Activated T-helper 17 cell treated with anti-CD3 and anti-CD28 coated beads, Interleukin-2, amount 50 U/mL, for 72 hours (primary cell): ENCODE results near the gene CAMKK1. TPM values are rescaled to one million over a fixed set of nuclear protein-coding genes. Genes with fewer than 3 reads are reported as not detected.

Source experiments
- ATAC-seq: fragments of 150-1000 bp; cut with Tn5 transposase; replicated peaks from 2 replicates; pipeline ENCODE4 v1.10.0; 2021; ENCODE audit warnings: mild to moderate bottlenecking, moderate library complexity
- H3K27ac Mint-ChIP-seq: one replicate; pipeline ENCODE4 v1.8.0; 2022; ENCODE audit warnings: mixed read lengths
- H3K27me3 Mint-ChIP-seq: one replicate; pipeline ENCODE4 v1.8.0; 2022; ENCODE audit warnings: mixed read lengths
- H3K36me3 Mint-ChIP-seq: one replicate; pipeline ENCODE4 v1.8.0; 2022; ENCODE audit warnings: low read depth, mild to moderate bottlenecking, mixed read lengths
- H3K4me1 Mint-ChIP-seq: one replicate; pipeline ENCODE4 v1.8.0; 2022; ENCODE audit warnings: mixed read lengths
- H3K4me3 Mint-ChIP-seq: one replicate; pipeline ENCODE4 v1.8.0; 2022; ENCODE audit warnings: mild to moderate bottlenecking, mixed read lengths
- H3K9me3 Mint-ChIP-seq: one replicate; pipeline ENCODE4 v1.8.0; 2022; ENCODE audit warnings: mixed read lengths
- total RNA-seq, 2 donors: library from RNA; stranded (reverse); gene quantifications; one replicate each; pipeline ENCODE4 v1.2.3, GENCODE V29; 2022

CAMKK1 gene
- total RNA-seq, 2 donors from 2014 or later, result 4.0 to 4.9 TPM

GRCh38 chr17:3923466-3924190 is 30.8 kb upstream of the CAMKK1 start:
- Mint-ChIP-seq H3K4me3 (no peak overlapping the region), H3K36me3 (peaks cover 28% of the 10 kb centered on the region), H3K4me1 (no peaks in the 10 kb centered on the region), H3K27me3 (no peaks in the 10 kb centered on the region), H3K9me3 (no peaks in the 10 kb centered on the region), H3K27ac (no peak overlapping the region)
- ATAC-seq, result no peak

DNA sequence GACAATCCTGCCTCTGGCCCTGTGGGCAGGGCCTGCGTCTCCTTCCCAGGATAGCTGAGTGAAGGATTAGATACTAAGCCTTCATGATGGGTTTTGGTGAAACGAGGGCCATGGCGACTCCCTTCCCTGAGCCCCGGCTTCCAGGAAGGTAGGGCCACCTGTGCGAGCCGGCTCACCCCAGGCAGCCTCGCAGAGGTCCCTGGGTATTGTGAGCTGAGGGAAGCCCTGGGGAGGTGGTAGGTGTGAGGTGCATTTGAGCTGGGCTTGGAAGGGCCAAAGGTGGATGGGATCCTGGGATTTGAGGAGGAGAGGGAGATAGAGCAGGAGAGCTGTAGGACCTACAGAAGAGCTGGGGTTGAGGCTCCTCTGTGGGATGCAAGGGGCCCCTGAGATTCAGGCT is 29.9 kb upstream of the CAMKK1 start:
- Mint-ChIP-seq H3K27me3 (no peaks in the 10 kb centered on the region), H3K9me3 (no peaks in the 10 kb centered on the region), H3K4me3 (no peak overlapping the region), H3K27ac (peak overlapping the region; percentile 14), H3K4me1 (no peaks in the 10 kb centered on the region), H3K36me3 (peaks cover 22% of the 10 kb centered on the region)
- no peak for ATAC-seq

DNA sequence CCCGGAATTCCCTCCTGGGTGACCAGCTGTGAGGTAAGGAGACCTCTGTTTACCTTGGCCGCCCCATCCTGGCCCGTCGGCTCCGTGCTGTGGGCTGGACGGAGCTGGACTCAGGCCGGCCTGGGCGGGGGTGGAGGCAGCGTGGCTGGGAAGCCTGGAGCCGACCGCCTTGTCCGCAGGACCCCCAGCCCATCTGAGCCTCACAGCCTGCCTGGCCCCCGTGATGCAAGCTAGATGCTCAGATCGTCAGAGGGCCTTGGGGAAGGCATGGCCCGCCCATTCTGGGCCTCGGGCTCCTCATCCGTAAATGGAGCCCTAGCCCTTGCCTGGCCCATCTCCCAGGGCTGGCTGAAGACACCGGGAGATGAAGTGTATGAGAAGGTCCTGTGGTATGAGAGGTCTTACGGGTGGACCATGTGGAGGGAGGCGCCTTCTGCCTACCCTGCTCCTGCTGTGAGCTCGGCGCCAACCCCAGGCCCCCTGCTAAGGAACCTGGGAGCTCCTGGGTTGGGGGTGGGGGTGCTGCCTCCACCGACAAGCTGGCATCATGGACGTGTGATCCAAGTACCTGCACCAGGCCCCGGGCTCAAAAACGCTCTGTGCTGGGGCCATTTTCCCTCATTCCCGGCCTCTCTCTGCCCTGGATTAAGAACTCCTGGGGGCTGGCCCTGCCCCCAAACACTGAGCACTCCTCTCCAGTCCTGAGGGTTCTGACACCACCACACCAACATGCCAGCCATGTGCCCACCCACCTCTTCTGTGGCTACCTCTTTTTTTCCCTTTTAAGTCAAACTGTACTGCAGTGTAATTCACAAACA is 28.9 kb upstream of the CAMKK1 start:
- Mint-ChIP-seq H3K36me3 (peaks cover 11% of the 10 kb centered on the region), H3K9me3 (no peaks in the 10 kb centered on the region), H3K4me1 (no peaks in the 10 kb centered on the region), H3K27ac (peak overlapping the region; percentile 8), H3K4me3 (no peak overlapping the region), H3K27me3 (no peaks in the 10 kb centered on the region)
- no peak for ATAC-seq

DNA sequence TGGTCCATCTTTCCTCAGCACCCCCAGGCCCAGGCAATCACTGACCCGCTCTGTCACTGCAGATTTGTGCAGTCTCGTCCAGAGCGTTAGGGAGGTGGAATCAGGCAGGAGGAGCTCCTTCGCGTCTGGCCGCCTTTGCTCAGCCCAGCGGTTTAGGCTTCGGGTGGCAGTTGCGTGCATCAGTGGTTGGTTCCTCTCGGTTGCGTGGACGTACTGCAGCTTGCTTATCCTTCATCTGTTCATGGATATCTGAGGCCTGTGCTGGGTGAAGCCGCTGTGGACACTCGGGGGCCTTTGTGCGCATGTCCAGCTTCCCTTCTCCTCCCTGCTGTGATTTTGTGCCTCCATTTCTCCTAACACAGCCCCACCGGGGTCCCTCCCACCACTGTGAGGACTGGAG is 28.2 kb upstream of the CAMKK1 start:
- Mint-ChIP-seq H3K9me3 (no peaks in the 10 kb centered on the region), H3K27ac (no peak overlapping the region), H3K36me3 (peaks cover 8% of the 10 kb centered on the region), H3K4me3 (no peak overlapping the region), H3K4me1 (no peaks in the 10 kb centered on the region), H3K27me3 (no peaks in the 10 kb centered on the region)
- no peak for ATAC-seq

- no peak for ATAC-seq
- H3K4me1 Mint-ChIP-seq, result peaks cover under 1% of the 10 kb centered on the region
- no peak overlapping the region for H3K4me3 Mint-ChIP-seq
- H3K27ac Mint-ChIP-seq, result no peak overlapping the region
- no peaks in the 10 kb centered on the region for H3K9me3 Mint-ChIP-seq
- H3K36me3 Mint-ChIP-seq, result no peaks in the 10 kb centered on the region
- no peaks in the 10 kb centered on the region for H3K27me3 Mint-ChIP-seq
Measured at GRCh38 chr17:3919123-3919624, 26.3 kb upstream of the CAMKK1 start.

- peaks cover 5% of the 10 kb centered on the region for H3K4me1 Mint-ChIP-seq
- H3K4me3 Mint-ChIP-seq, result no peak overlapping the region
- ATAC-seq, result no peak
Measured at GRCh38 chr17:3918372-3919122, 25.7 kb upstream of the CAMKK1 start.

GRCh38 chr17:3917391-3917931 is 24.6 kb upstream of the CAMKK1 start:
- Mint-ChIP-seq H3K27ac (peak overlapping the region; percentile 66), H3K4me3 (no peak overlapping the region), H3K4me1 (peaks cover 5% of the 10 kb centered on the region), H3K9me3 (no peaks in the 10 kb centered on the region), H3K36me3 (no peaks in the 10 kb centered on the region), H3K27me3 (no peaks in the 10 kb centered on the region)
- ATAC-seq, result no peak

More at GRCh38 chr17:3918372-3919122, 25.7 kb upstream of the CAMKK1 start:
- Mint-ChIP-seq H3K27ac (no peak overlapping the region), H3K9me3 (no peaks in the 10 kb centered on the region), H3K27me3 (no peaks in the 10 kb centered on the region), H3K36me3 (no peaks in the 10 kb centered on the region)

DNA sequence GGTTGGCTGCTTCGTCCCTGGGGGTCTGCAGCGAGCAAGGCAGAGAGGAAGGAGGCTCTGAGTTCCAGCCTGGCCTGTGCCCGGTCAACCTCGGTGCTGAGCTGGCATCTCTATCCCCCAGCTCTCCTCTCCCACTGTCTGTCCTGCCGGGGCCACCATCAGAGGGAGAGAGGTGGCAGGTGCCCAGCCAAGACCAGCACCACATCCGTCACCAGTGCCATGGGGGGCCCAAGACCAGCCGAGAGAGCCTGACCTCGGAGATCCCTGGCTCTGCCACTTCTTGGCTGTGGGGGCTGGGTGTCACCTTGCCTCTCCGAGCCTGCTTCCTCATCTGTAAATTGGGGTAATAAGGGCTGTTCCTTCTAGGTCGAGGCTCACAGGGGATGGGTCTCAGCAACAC is 24.0 kb upstream of the CAMKK1 start:
- no peaks in the 10 kb centered on the region for H3K36me3 Mint-ChIP-seq
- peak overlapping the region; percentile 66 for H3K27ac Mint-ChIP-seq
- H3K4me1 Mint-ChIP-seq, result peaks cover 5% of the 10 kb centered on the region
- no peaks in the 10 kb centered on the region for H3K27me3 Mint-ChIP-seq
- no peak for ATAC-seq
- H3K4me3 Mint-ChIP-seq, result peak overlapping the region; percentile 33
- H3K9me3 Mint-ChIP-seq, result no peaks in the 10 kb centered on the region

DNA sequence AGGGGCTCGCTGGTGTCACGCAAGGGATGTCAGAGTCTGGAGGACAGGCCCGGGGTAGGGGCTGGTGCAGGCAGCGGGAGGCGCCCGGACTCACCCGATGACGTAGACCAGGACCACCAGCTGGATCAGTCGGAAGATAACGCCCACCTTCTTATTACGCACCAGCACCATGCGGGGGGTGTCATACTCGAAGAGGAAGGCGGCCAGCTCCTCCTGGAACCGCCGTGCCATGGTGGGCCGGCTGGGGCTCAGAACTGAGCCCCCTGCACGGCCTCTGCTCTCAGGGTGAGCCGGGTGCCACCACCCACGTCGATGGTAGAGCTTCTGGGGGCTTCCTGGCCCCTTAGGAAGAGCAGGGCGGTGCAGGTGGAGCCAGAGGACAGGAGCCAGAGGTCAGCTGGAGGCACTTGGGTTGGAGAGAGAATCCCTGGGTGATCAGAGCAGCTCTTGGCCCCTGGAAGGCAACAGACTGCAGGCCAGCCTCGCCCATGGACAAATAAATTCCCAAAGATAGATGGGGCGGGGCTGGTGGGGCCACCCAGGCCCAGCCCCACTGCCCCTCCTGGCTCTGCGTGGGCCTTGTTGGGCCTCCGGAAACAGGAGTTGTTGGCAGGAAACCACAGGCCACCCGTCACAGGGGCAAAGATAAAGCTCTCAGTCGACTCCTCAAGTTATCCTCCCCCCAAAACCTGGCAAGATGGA is 23.3 kb upstream of the CAMKK1 start, which contains the start of gene P2RX1:
P2RX1 (minus strand) TSS at position 471 of the 702 bp plus-strand sequence; CDS start at position 231, 240 bp downstream.
- Mint-ChIP-seq H3K4me3 (peak within 1 kb of the TSS; percentile 33), H3K36me3 (no peaks in the 10 kb centered on the region), H3K27me3 (no peaks in the 10 kb centered on the region), H3K27ac (peak within 1 kb of the TSS; percentile 76), H3K4me1 (peaks cover 8% of the 10 kb centered on the region), H3K9me3 (no peaks in the 10 kb centered on the region)
- ATAC-seq, result peak; percentile 54

GRCh38 chr17:3915581-3915994 is 22.7 kb upstream of the CAMKK1 start:
- Mint-ChIP-seq H3K27me3 (no peaks in the 10 kb centered on the region), H3K4me1 (peaks cover 8% of the 10 kb centered on the region), H3K27ac (peak overlapping the region; percentile 76), H3K4me3 (peak overlapping the region; percentile 33), H3K9me3 (no peaks in the 10 kb centered on the region), H3K36me3 (no peaks in the 10 kb centered on the region)
- no peak for ATAC-seq

GRCh38 chr17:3914312-3914670 is 21.4 kb upstream of the CAMKK1 start:
- H3K27me3 Mint-ChIP-seq, result no peaks in the 10 kb centered on the region
- peak overlapping the region; percentile 56 for H3K27ac Mint-ChIP-seq
- peak overlapping the region; percentile 5 for H3K4me3 Mint-ChIP-seq
- no peak for ATAC-seq
- peaks cover 8% of the 10 kb centered on the region for H3K4me1 Mint-ChIP-seq
- no peaks in the 10 kb centered on the region for H3K36me3 Mint-ChIP-seq
- H3K9me3 Mint-ChIP-seq, result no peaks in the 10 kb centered on the region

DNA sequence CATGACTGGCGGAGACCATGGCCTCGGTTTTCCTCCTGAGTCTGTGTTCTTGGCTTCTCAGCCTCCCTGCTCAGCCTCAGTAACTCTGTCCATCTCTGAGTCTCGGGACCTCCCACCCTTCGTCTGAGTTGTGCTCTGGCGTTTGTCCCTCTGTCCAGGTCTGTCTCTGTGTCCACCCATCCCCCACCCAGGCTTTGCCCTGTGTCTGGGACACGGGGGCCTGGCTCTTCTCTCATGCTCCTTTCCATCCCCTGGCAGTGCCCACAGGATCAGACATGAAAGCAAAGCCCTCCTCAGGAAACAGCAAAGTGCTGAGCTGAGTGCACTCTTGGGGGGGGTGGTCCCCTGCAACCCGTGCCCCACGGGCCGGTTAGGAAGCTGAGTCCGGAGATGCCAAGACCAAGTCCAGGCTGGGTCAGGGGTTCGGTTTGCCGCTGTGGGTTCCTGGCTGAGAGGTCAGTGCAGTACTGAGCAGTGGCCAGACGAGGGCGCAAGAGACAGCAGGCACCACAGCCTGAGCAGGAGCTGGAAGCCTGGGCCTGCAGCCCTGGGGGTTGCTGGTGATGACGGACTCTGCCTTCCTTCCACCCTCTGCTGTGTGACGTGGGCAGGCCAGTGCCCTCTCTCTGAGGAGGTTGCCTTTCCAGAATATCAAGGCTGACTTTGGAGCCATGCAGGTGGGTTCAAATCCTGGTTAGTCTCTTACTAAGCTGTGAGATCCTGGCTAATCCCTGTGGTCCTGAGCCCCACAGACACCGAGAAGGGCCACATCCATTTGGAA is 20.9 kb upstream of the CAMKK1 start:
- ATAC-seq, result peak; percentile 76
- no peaks in the 10 kb centered on the region for H3K9me3 Mint-ChIP-seq
- H3K36me3 Mint-ChIP-seq, result no peaks in the 10 kb centered on the region
- H3K4me3 Mint-ChIP-seq, result peak overlapping the region; percentile 5
- H3K27me3 Mint-ChIP-seq, result no peaks in the 10 kb centered on the region
- H3K4me1 Mint-ChIP-seq, result peaks cover 8% of the 10 kb centered on the region
- H3K27ac Mint-ChIP-seq, result peak overlapping the region; percentile 56

DNA sequence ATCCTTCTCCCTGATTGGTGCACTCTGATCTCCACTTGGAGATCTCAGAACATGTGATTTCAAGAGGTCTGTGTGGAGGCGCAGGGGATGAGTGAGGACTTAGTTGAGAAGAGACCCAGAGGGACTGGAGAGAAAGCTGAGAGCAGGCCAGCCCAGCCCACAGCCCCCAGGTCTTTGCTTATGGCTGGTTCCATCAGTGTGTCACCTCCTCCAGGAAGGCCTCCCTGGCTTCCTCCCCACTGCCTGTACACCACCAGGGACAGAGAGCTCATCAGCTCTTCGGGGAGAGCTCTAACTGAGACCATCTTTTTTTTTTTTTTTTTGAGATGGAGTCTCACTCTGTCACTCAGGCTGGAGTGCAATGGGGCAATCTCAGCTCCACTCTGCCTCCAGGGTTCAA is 20.0 kb upstream of the CAMKK1 start:
- Mint-ChIP-seq H3K27ac (no peak overlapping the region), H3K4me1 (peaks cover 8% of the 10 kb centered on the region), H3K27me3 (no peaks in the 10 kb centered on the region)

More for the DNA sequence above, 20.0 kb upstream of the CAMKK1 start:
- Mint-ChIP-seq H3K36me3 (no peaks in the 10 kb centered on the region), H3K4me3 (no peak overlapping the region), H3K9me3 (no peaks in the 10 kb centered on the region)
- ATAC-seq, result no peak
